ENCODE results near the gene CACNA2D1.
A peak's percentile ranks its signal among the peaks of the same experiment; 100 is the strongest.

The CACNA2D1 gene

GRCh38 chr7:81983406-81983805, 460.2 kb downstream of the CACNA2D1 start:
- no peak overlapping the region for H2AK5ac ChIP-seq (ENCODE audit: low read depth, low read length)
- no peak overlapping the region for H3K4me2 ChIP-seq (ENCODE audit: insufficient read depth, low read length, poor library complexity, severe bottlenecking)
- no peak overlapping the region for H4K8ac ChIP-seq (ENCODE audit: low read depth, low read length)
- no CpG with 5 or more reads among the region's 3 CpGs for WGBS, 2 donors (ENCODE audit: extremely low coverage in 2 of 2, insufficient read length in 2 of 2, insufficient replicate concordance in 1 of 2)
- no peak overlapping the region for H3K14ac ChIP-seq (ENCODE audit: low read length)
- no peak overlapping the region for H2AFZ ChIP-seq (ENCODE audit: low read length)
- H3K9me3 ChIP-seq (replicated peaks in 1 of 2; ENCODE audit: control insufficient read depth in 2 of 2, insufficient read depth in 1 of 2, low read depth in 1 of 2, low read length in 2 of 2), result no peaks in the 10 kb centered on the region
- no peak for DNase-seq (ENCODE audit: low spot score)
- no peaks in the 10 kb centered on the region for H3K4me1 ChIP-seq (ENCODE audit: control insufficient read depth in 2 of 2, insufficient read depth in 1 of 2, low read depth in 1 of 2, low read length in 2 of 2)
- no peak overlapping the region for H3K27ac ChIP-seq (replicated peaks; ENCODE audit: low read length)
- no peak overlapping the region for H3K18ac ChIP-seq (ENCODE audit: low read length)
- H3K23ac ChIP-seq (ENCODE audit: low read depth, low read length, poor library complexity), result no peak overlapping the region
- no peaks in the 10 kb centered on the region for H3K36me3 ChIP-seq (replicated peaks in 1 of 2; ENCODE audit: control insufficient read depth in 2 of 2, insufficient read depth in 2 of 2, low read length in 2 of 2)
- H3K79me1 ChIP-seq (ENCODE audit: low read depth, low read length), result no peaks in the 10 kb centered on the region
- no peak overlapping the region for H2BK12ac ChIP-seq (ENCODE audit: low read length)
- H2BK15ac ChIP-seq (ENCODE audit: low read length), result no peak overlapping the region
- H3K9ac ChIP-seq (ENCODE audit: low read depth, low read length, poor library complexity), result no peak overlapping the region
- H2BK5ac ChIP-seq (ENCODE audit: low read length), result no peak overlapping the region
- H4K91ac ChIP-seq (ENCODE audit: low read depth, low read length, poor library complexity), result no peak overlapping the region
- no peak overlapping the region for H2BK120ac ChIP-seq (ENCODE audit: low read depth, low read length)
- no peaks in the 10 kb centered on the region for H3K27me3 ChIP-seq (ENCODE audit: control insufficient read depth in 3 of 3, insufficient read depth in 3 of 3, low read depth in 1 of 3, low read length in 3 of 3)
- H3K4me3 ChIP-seq (ENCODE audit: low read length in 2 of 2), result no peak overlapping the region
- H3K4ac ChIP-seq (ENCODE audit: low read length), result no peak overlapping the region

GRCh38 chr7:81973117-81973516, 470.5 kb downstream of the CACNA2D1 start:
- no peak overlapping the region for H4K91ac ChIP-seq (ENCODE audit: low read depth, low read length, poor library complexity)
- H2BK120ac ChIP-seq (ENCODE audit: low read depth, low read length), result no peak overlapping the region
- H3K18ac ChIP-seq (ENCODE audit: low read length), result no peak overlapping the region
- H4K8ac ChIP-seq (ENCODE audit: low read depth, low read length), result no peak overlapping the region
- no peak overlapping the region for H3K4me2 ChIP-seq (ENCODE audit: insufficient read depth, low read length, poor library complexity, severe bottlenecking)
- H2BK5ac ChIP-seq (ENCODE audit: low read length), result no peak overlapping the region
- H3K27ac ChIP-seq (replicated peaks; ENCODE audit: low read length), result no peak overlapping the region
- H3K23ac ChIP-seq (ENCODE audit: low read depth, low read length, poor library complexity), result no peak overlapping the region
- no peak overlapping the region for H2BK15ac ChIP-seq (ENCODE audit: low read length)
- no CpG with 5 or more reads among the region's 2 CpGs for whole genome bisulfite sequencing, 2 donors (ENCODE audit: extremely low coverage in 2 of 2, insufficient read length in 2 of 2, insufficient replicate concordance in 1 of 2)
- no peak overlapping the region for H3K9ac ChIP-seq (ENCODE audit: low read depth, low read length, poor library complexity)
- no peaks in the 10 kb centered on the region for H3K9me3 ChIP-seq (replicated peaks in 1 of 2; ENCODE audit: control insufficient read depth in 2 of 2, insufficient read depth in 1 of 2, low read depth in 1 of 2, low read length in 2 of 2)
- no peaks in the 10 kb centered on the region for H3K79me1 ChIP-seq (ENCODE audit: low read depth, low read length)
- H3K4ac ChIP-seq (ENCODE audit: low read length), result no peak overlapping the region
- no peak for DNase-seq (ENCODE audit: low spot score)
- no peak overlapping the region for H2BK12ac ChIP-seq (ENCODE audit: low read length)
- H3K4me3 ChIP-seq (ENCODE audit: low read length in 2 of 2), result no peak overlapping the region
- H3K4me1 ChIP-seq (ENCODE audit: control insufficient read depth in 2 of 2, insufficient read depth in 1 of 2, low read depth in 1 of 2, low read length in 2 of 2), result no peaks in the 10 kb centered on the region
- no peak overlapping the region for H3K14ac ChIP-seq (ENCODE audit: low read length)
- peak overlapping the region; percentile 53 for H2AFZ ChIP-seq (ENCODE audit: low read length)
- no peaks in the 10 kb centered on the region for H3K27me3 ChIP-seq (ENCODE audit: control insufficient read depth in 3 of 3, insufficient read depth in 3 of 3, low read depth in 1 of 3, low read length in 3 of 3)
- H3K36me3 ChIP-seq (replicated peaks in 1 of 2; ENCODE audit: control insufficient read depth in 2 of 2, insufficient read depth in 2 of 2, low read length in 2 of 2), result no peaks in the 10 kb centered on the region
- no peak overlapping the region for H2AK5ac ChIP-seq (ENCODE audit: low read depth, low read length)

GRCh38 chr7:81960026-81960425, 483.6 kb downstream of the CACNA2D1 start:
- Histone ChIP-seq H4K8ac (ENCODE audit: low read depth, low read length) (no peak overlapping the region), H3K27ac (replicated peaks; ENCODE audit: low read length) (no peak overlapping the region), H3K4me1 (ENCODE audit: control insufficient read depth in 2 of 2, insufficient read depth in 1 of 2, low read depth in 1 of 2, low read length in 2 of 2) (no peaks in the 10 kb centered on the region), H3K4ac (ENCODE audit: low read length) (no peak overlapping the region), H3K14ac (ENCODE audit: low read length) (no peak overlapping the region), H2BK15ac (ENCODE audit: low read length) (no peak overlapping the region), H2BK120ac (ENCODE audit: low read depth, low read length) (no peak overlapping the region), H3K79me1 (ENCODE audit: low read depth, low read length) (no peaks in the 10 kb centered on the region), H3K36me3 (replicated peaks in 1 of 2; ENCODE audit: control insufficient read depth in 2 of 2, insufficient read depth in 2 of 2, low read length in 2 of 2) (no peaks in the 10 kb centered on the region), H3K4me3 (ENCODE audit: low read length in 2 of 2) (no peak overlapping the region), H4K91ac (ENCODE audit: low read depth, low read length, poor library complexity) (no peak overlapping the region), H3K18ac (ENCODE audit: low read length) (no peak overlapping the region), H2AFZ (ENCODE audit: low read length) (no peak overlapping the region), H2BK5ac (ENCODE audit: low read length) (no peak overlapping the region), H3K23ac (ENCODE audit: low read depth, low read length, poor library complexity) (no peak overlapping the region), H3K9me3 (replicated peaks in 1 of 2; ENCODE audit: control insufficient read depth in 2 of 2, insufficient read depth in 1 of 2, low read depth in 1 of 2, low read length in 2 of 2) (no peaks in the 10 kb centered on the region), H3K4me2 (ENCODE audit: insufficient read depth, low read length, poor library complexity, severe bottlenecking) (no peak overlapping the region), H3K9ac (ENCODE audit: low read depth, low read length, poor library complexity) (no peak overlapping the region), H2AK5ac (ENCODE audit: low read depth, low read length) (no peak overlapping the region), H2BK12ac (ENCODE audit: low read length) (no peak overlapping the region), H3K27me3 (ENCODE audit: control insufficient read depth in 3 of 3, insufficient read depth in 3 of 3, low read depth in 1 of 3, low read length in 3 of 3) (no peaks in the 10 kb centered on the region)
- no peak for DNase-seq (ENCODE audit: low spot score)
- WGBS, 2 donors (ENCODE audit: extremely low coverage in 2 of 2, insufficient read length in 2 of 2, insufficient replicate concordance in 1 of 2), result no CpG with 5 or more reads among the region's 2 CpGs

- H3K36me3 ChIP-seq (replicated peaks in 1 of 2; ENCODE audit: control insufficient read depth in 2 of 2, insufficient read depth in 2 of 2, low read length in 2 of 2), result no peaks in the 10 kb centered on the region
- no peak overlapping the region for H2AK5ac ChIP-seq (ENCODE audit: low read depth, low read length)
- WGBS, 2 donors (ENCODE audit: extremely low coverage in 2 of 2, insufficient read length in 2 of 2, insufficient replicate concordance in 1 of 2), result no CpG with 5 or more reads among the region's 4 CpGs
Observed at GRCh38 chr7:81957517-81957916, 486.1 kb downstream of the CACNA2D1 start.

More at GRCh38 chr7:81957517-81957916, 486.1 kb downstream of the CACNA2D1 start:
- H3K27ac ChIP-seq (replicated peaks; ENCODE audit: low read length), result no peak overlapping the region
- no peak overlapping the region for H3K4ac ChIP-seq (ENCODE audit: low read length)
- H4K91ac ChIP-seq (ENCODE audit: low read depth, low read length, poor library complexity), result no peak overlapping the region
- H2AFZ ChIP-seq (ENCODE audit: low read length), result no peak overlapping the region
- H2BK12ac ChIP-seq (ENCODE audit: low read length), result no peak overlapping the region
- peaks cover 0 to 2% (median 0%) of the 10 kb centered on the region in 3 experiments for H3K27me3 ChIP-seq (ENCODE audit: control insufficient read depth in 3 of 3, insufficient read depth in 3 of 3, low read depth in 1 of 3, low read length in 3 of 3)
- no peak overlapping the region for H3K9ac ChIP-seq (ENCODE audit: low read depth, low read length, poor library complexity)
- H3K4me2 ChIP-seq (ENCODE audit: insufficient read depth, low read length, poor library complexity, severe bottlenecking), result no peak overlapping the region
- H3K79me1 ChIP-seq (ENCODE audit: low read depth, low read length), result no peaks in the 10 kb centered on the region
- H3K4me3 ChIP-seq (ENCODE audit: low read length in 2 of 2), result no peak overlapping the region
- no peaks in the 10 kb centered on the region for H3K4me1 ChIP-seq (ENCODE audit: control insufficient read depth in 2 of 2, insufficient read depth in 1 of 2, low read depth in 1 of 2, low read length in 2 of 2)
- H2BK120ac ChIP-seq (ENCODE audit: low read depth, low read length), result no peak overlapping the region
- H4K8ac ChIP-seq (ENCODE audit: low read depth, low read length), result no peak overlapping the region
- H2BK15ac ChIP-seq (ENCODE audit: low read length), result no peak overlapping the region
- no peak overlapping the region for H3K14ac ChIP-seq (ENCODE audit: low read length)
- no peak overlapping the region for H3K23ac ChIP-seq (ENCODE audit: low read depth, low read length, poor library complexity)
- H2BK5ac ChIP-seq (ENCODE audit: low read length), result no peak overlapping the region
- H3K9me3 ChIP-seq (replicated peaks in 1 of 2; ENCODE audit: control insufficient read depth in 2 of 2, insufficient read depth in 1 of 2, low read depth in 1 of 2, low read length in 2 of 2), result no peaks in the 10 kb centered on the region
- no peak overlapping the region for H3K18ac ChIP-seq (ENCODE audit: low read length)
- DNase-seq (ENCODE audit: low spot score), result no peak
